Osteoblast (primary cell): ENCODE results near the gene DHX58. TPM values are rescaled to one million over a fixed set of nuclear protein-coding genes. Genes with fewer than 3 reads are reported as not detected.

Experiments used
- DNase-seq: peaks from one replicate; pipeline ENCODE4 v3.0.0; 2011; ENCODE audit warnings: low spot score, mixed read lengths; ENCODE audit not compliant: insufficient read length; ENCODE audit errors: missing footprints
- H2AFZ ChIP-seq: 2 replicates; pipeline ENCODE4 v1.6.0; 2011; ENCODE audit warnings: mild to moderate bottlenecking, low read length
- H3K27ac ChIP-seq: 2 replicates; pipeline ENCODE4 v1.5.1; 2011; ENCODE audit warnings: mild to moderate bottlenecking, low read depth, low read length, moderate library complexity
- H3K27me3 ChIP-seq: 2 replicates; pipeline ENCODE4 v1.6.0; 2012; ENCODE audit warnings: mild to moderate bottlenecking, control low read depth, inconsistent platforms, low read length, moderate library complexity; ENCODE audit not compliant: insufficient read depth
- H3K36me3 ChIP-seq: 2 replicates; pipeline ENCODE4 v1.5.1; 2011; ENCODE audit warnings: mild to moderate bottlenecking, low read length, control low read depth, moderate library complexity; ENCODE audit not compliant: insufficient read depth
- H3K4me1 ChIP-seq: 2 replicates; pipeline ENCODE4 v1.5.1; 2011; ENCODE audit warnings: mild to moderate bottlenecking, low read length, control low read depth, moderate library complexity; ENCODE audit not compliant: insufficient read depth
- H3K4me2 ChIP-seq: 2 replicates; pipeline ENCODE4 v1.6.0; 2011; ENCODE audit warnings: mild to moderate bottlenecking, low read length; ENCODE audit not compliant: insufficient read depth
- H3K4me3 ChIP-seq: fragments of 200-600 bp; sonication (generic); 3 replicates; pipeline ENCODE4 v1.5.1; 2012; ENCODE audit warnings: mild to moderate bottlenecking, low read length, inconsistent platforms; ENCODE audit not compliant: insufficient read depth
- H3K79me2 ChIP-seq: 2 replicates; pipeline ENCODE4 v1.6.0; 2012; ENCODE audit warnings: mild to moderate bottlenecking, low read length, control low read depth, inconsistent platforms; ENCODE audit not compliant: insufficient read depth
- H3K9me3 ChIP-seq: 2 replicates; pipeline ENCODE4 v1.5.1; 2011; ENCODE audit warnings: low read depth, low read length, control low read depth
- H4K20me1 ChIP-seq: 2 replicates; pipeline ENCODE4 v1.6.0; 2012; ENCODE audit warnings: mild to moderate bottlenecking, low read length, control low read depth; ENCODE audit not compliant: insufficient read depth
- CTCF ChIP-seq: IDR thresholded peaks from 2 replicates; pipeline ENCODE4 v1.5.1; 2011; ENCODE audit warnings: mild to moderate bottlenecking, low read depth, low read length, moderate library complexity; ENCODE audit errors: extremely low read depth
- total RNA-seq: library from RNA; depleted of rRNA; stranded (reverse); fragments of >200 nt; gene quantifications from 2 replicates; pipeline ENCODE4 v1.2.3, GENCODE V29; 2012

Gene DHX58
- total RNA-seq, 1 donor: 18.5 TPM

- TF ChIP-seq CTCF: no peak
- Histone ChIP-seq H3K9me3 (no peaks in the 10 kb centered on the region), H3K79me2 (no peaks in the 10 kb centered on the region), H3K36me3 (no peaks in the 10 kb centered on the region), H3K4me2 (no peak overlapping the region), H4K20me1 (no peaks in the 10 kb centered on the region), H3K4me3 (no peak overlapping the region), H3K27me3 (peaks cover 31% of the 10 kb centered on the region), H2AFZ (no peak overlapping the region), H3K4me1 (no peaks in the 10 kb centered on the region), H3K27ac (no peak overlapping the region)
- peak; percentile 63 for DNase-seq
Observed at GRCh38 chr17:42075789-42076188, 36.7 kb downstream of the DHX58 start.

GRCh38 chr17:42072323-42073187, 40.0 kb downstream of the DHX58 start:
- Histone ChIP-seq H3K4me3 (no peak overlapping the region), H3K27me3 (peaks cover 42% of the 10 kb centered on the region), H2AFZ (no peak overlapping the region), H3K27ac (no peak overlapping the region), H3K36me3 (no peaks in the 10 kb centered on the region), H4K20me1 (no peaks in the 10 kb centered on the region), H3K4me2 (no peak overlapping the region), H3K79me2 (no peaks in the 10 kb centered on the region), H3K9me3 (no peaks in the 10 kb centered on the region), H3K4me1 (no peaks in the 10 kb centered on the region)
- DNase-seq: no peak
- TF ChIP-seq CTCF: no peak

GRCh38 chr17:42071810-42072209, 40.7 kb downstream of the DHX58 start:
- no peak for TF ChIP-seq CTCF
- DNase-seq: no peak
- no peaks in the 10 kb centered on the region for H3K9me3 ChIP-seq
- H3K4me1 ChIP-seq: no peaks in the 10 kb centered on the region
- no peaks in the 10 kb centered on the region for H3K36me3 ChIP-seq
- H3K4me2 ChIP-seq: no peak overlapping the region
- H3K27me3 ChIP-seq: peaks cover 43% of the 10 kb centered on the region
- no peaks in the 10 kb centered on the region for H4K20me1 ChIP-seq
- no peak overlapping the region for H2AFZ ChIP-seq
- no peak overlapping the region for H3K27ac ChIP-seq
- H3K79me2 ChIP-seq: no peaks in the 10 kb centered on the region
- H3K4me3 ChIP-seq: no peak overlapping the region

GRCh38 chr17:42068979-42069378, 43.5 kb downstream of the DHX58 start:
- H3K4me2 ChIP-seq: no peak overlapping the region
- H3K79me2 ChIP-seq: no peaks in the 10 kb centered on the region
- no peak overlapping the region for H3K4me3 ChIP-seq
- no peak for TF ChIP-seq CTCF
- peaks cover 46% of the 10 kb centered on the region for H3K27me3 ChIP-seq
- no peaks in the 10 kb centered on the region for H3K36me3 ChIP-seq
- no peaks in the 10 kb centered on the region for H3K4me1 ChIP-seq
- DNase-seq: no peak
- no peak overlapping the region for H2AFZ ChIP-seq
- no peaks in the 10 kb centered on the region for H3K9me3 ChIP-seq
- no peak overlapping the region for H3K27ac ChIP-seq
- H4K20me1 ChIP-seq: no peaks in the 10 kb centered on the region
